WTC11 (cell line): Measurements from ENCODE around the gene MDM4.

Experiments
- CTCF ChIP-seq: fragments of 200-600 bp; IDR thresholded peaks from 2 replicates; pipeline ENCODE4 v1.8.0; 2022; ENCODE audit warnings: antibody characterized with exemption
- IRF1 ChIP-seq: sonication (generic); formaldehyde crosslinking; IDR thresholded peaks from 2 replicates; pipeline ENCODE4 v1.8.0; 2023; ENCODE audit warnings: missing genetic modification reagents
- IRF2 ChIP-seq: sonication (generic); formaldehyde crosslinking; IDR thresholded peaks from 2 replicates; pipeline ENCODE4 v1.8.0; 2022; ENCODE audit warnings: low read depth, missing genetic modification reagents, borderline replicate concordance
- JUN ChIP-seq: sonication (generic); formaldehyde crosslinking; IDR thresholded peaks from 2 replicates; pipeline ENCODE4 v1.8.0; 2023; ENCODE audit warnings: mild to moderate bottlenecking, missing genetic modification reagents
- NFYB ChIP-seq: sonication (generic); formaldehyde crosslinking; conservative IDR thresholded peaks from 2 replicates; pipeline ENCODE4 v1.8.0; 2022; ENCODE audit warnings: low read depth, missing genetic modification reagents
- NR3C1 ChIP-seq: sonication (generic); formaldehyde crosslinking; conservative IDR thresholded peaks from 2 replicates; pipeline ENCODE4 v1.8.1; 2023; ENCODE audit warnings: low read depth, mild to moderate bottlenecking, missing genetic modification reagents
- USF1 ChIP-seq: sonication (generic); formaldehyde crosslinking; IDR thresholded peaks from 2 replicates; pipeline ENCODE4 v1.8.0; 2022; ENCODE audit warnings: mild to moderate bottlenecking, missing genetic modification reagents
- ZNF317 ChIP-seq: sonication (generic); formaldehyde crosslinking; IDR thresholded peaks from 2 replicates; pipeline ENCODE4 v1.8.1; 2023; ENCODE audit warnings: low read depth, mild to moderate bottlenecking, moderate library complexity, missing genetic modification reagents, borderline replicate concordance

- TF ChIP-seq NFYB (CRISPR knock-in tag) (no peak), CTCF (no peak), USF1 (CRISPR knock-in tag) (no peak), NR3C1 (CRISPR knock-in tag) (no peak), ZNF317 (CRISPR knock-in tag) (no peak), IRF2 (no peak), JUN (CRISPR knock-in tag) (no peak), IRF1 (CRISPR knock-in tag) (no peak)
These were observed 47.6 kb downstream of the MDM4 start for GRCh38 chr1:204563780-204564179.
